Prostate gland (tissue), 2 donors: ENCODE results near the gene GZMA. TPM values are rescaled to one million over a fixed set of nuclear protein-coding genes. Genes with fewer than 3 reads are reported as not detected.

Experiments
- DNase-seq: peaks from one replicate; pipeline ENCODE4 v3.0.0-alpha.2; 2019; ENCODE audit warnings: low spot score
- H3K27ac ChIP-seq, 2 donors: fragments of 200-600 bp; sonication (generic); 2 replicates each; pipeline ENCODE4 v1.5.1; 2017 to 2019
- H3K27me3 ChIP-seq: fragments of 200-600 bp; sonication (generic); replicated peaks from 2 replicates; pipeline ENCODE4 v1.5.1; 2019; ENCODE audit not compliant: insufficient read depth
- H3K36me3 ChIP-seq, 2 donors: fragments of 200-600 bp; sonication (generic); 1 replicate in 1 of 2; 2 replicates in 1 of 2; pipeline versions ENCODE4 v1.5.1 to v1.8.1; 2017 to 2019
- H3K4me1 ChIP-seq: fragments of 200-600 bp; sonication (generic); replicated peaks from 2 replicates; pipeline ENCODE4 v1.5.1; 2019
- H3K4me3 ChIP-seq, 2 donors: fragments of 200-600 bp; sonication (generic); 2 replicates each; pipeline ENCODE4 v1.5.1; 2017 to 2019
- H3K9me3 ChIP-seq: fragments of 200-600 bp; sonication (generic); 2 replicates; pipeline ENCODE4 v1.5.1; 2017
- POLR2A ChIP-seq: fragments of 450-650 bp; IDR thresholded peaks from one replicate; pipeline ENCODE4 v1.6.1; 2016; ENCODE audit warnings: antibody characterized with exemption, mild to moderate bottlenecking
- POLR2AphosphoS5 ChIP-seq: sonication (generic); formaldehyde crosslinking; IDR thresholded peaks from one replicate; pipeline ENCODE4 v1.6.1; 2017; ENCODE audit warnings: antibody characterized with exemption
- WGBS: methylation state at CpG from one replicate; pipeline ENCODE4 v1.1.5; 2018; 5-methylcytosine and 5-hydroxymethylcytosine counted together
- intact Hi-C: fragments of 100-400 bp; cut with DNase I; formaldehyde crosslinking; loops from one replicate; pipeline ENCODE4 v1.14.2; 2022
- total RNA-seq, 2 donors: library from RNA; depleted of rRNA; stranded (reverse); fragments of >200 nt; gene quantifications; one replicate each; pipeline ENCODE4 v1.1.0, GENCODE V29; 2016
- TF ChIP-seq, protein P1 (sequence below), 4 experiments: fragments of 200-600 bp in 2 of 4; fragments of 450-650 bp in 2 of 4; sonication (generic) in 2 of 4; IDR thresholded peaks; 1 replicate in 3 of 4; 2 replicates in 1 of 4; pipeline ENCODE4 v1.5.1; 2016 to 2019; ENCODE audit warnings: antibody characterized with exemption in 4 of 4, mild to moderate bottlenecking in 2 of 4, moderate library complexity in 2 of 4

GZMA gene
- total RNA-seq, 2 donors from 2014 or later, result 0.36 TPM; not detected in 1

- DNase-seq, result no peak
- WGBS, result 90% methylated on average over 3 of the region's 3 CpGs
- intact Hi-C loops, result no loop called here
Measured at GRCh38 chr5:55064523-55064922, 37.9 kb upstream of the GZMA start.

DNA sequence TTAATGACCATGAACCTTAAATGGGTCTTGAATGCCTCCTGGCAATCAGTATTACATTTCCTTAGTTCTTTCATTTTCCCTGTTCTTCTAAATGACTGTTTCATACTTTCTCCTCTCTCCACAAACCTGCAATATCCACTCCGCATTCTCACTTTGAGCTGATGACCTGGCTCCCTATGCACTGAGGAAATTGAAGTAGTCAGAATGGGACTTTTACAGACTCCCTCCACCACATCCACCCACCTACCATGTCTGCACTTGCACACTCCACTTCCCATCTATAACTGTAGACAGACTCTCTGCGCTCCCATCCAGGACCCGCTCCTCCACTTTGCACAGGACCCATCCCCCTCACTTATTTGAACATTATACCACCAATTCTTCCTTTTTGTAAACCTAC is 36.2 kb upstream of the GZMA start:
- intact Hi-C loops, result no loop called here
- H3K36me3 ChIP-seq, result no peaks in the 10 kb centered on the region
- WGBS, result 94% methylated on average over 3 of the region's 3 CpGs

More at GRCh38 chr5:55064523-55064922, 37.9 kb upstream of the GZMA start:
- no peaks in the 10 kb centered on the region for H3K27me3 ChIP-seq
- no peaks in the 10 kb centered on the region for H3K36me3 ChIP-seq
- no peak overlapping the region for H3K4me3 ChIP-seq
- no peak overlapping the region for H3K27ac ChIP-seq
- no peaks in the 10 kb centered on the region for H3K4me1 ChIP-seq
- no peak for TF ChIP-seq POLR2A
- TF ChIP-seq, protein P1, sequence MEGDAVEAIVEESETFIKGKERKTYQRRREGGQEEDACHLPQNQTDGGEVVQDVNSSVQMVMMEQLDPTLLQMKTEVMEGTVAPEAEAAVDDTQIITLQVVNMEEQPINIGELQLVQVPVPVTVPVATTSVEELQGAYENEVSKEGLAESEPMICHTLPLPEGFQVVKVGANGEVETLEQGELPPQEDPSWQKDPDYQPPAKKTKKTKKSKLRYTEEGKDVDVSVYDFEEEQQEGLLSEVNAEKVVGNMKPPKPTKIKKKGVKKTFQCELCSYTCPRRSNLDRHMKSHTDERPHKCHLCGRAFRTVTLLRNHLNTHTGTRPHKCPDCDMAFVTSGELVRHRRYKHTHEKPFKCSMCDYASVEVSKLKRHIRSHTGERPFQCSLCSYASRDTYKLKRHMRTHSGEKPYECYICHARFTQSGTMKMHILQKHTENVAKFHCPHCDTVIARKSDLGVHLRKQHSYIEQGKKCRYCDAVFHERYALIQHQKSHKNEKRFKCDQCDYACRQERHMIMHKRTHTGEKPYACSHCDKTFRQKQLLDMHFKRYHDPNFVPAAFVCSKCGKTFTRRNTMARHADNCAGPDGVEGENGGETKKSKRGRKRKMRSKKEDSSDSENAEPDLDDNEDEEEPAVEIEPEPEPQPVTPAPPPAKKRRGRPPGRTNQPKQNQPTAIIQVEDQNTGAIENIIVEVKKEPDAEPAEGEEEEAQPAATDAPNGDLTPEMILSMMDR (IDR thresholded peaks at IDR 0.05), result no peak
- no peak for TF ChIP-seq POLR2AphosphoS5
- no peaks in the 10 kb centered on the region for H3K9me3 ChIP-seq

DNA sequence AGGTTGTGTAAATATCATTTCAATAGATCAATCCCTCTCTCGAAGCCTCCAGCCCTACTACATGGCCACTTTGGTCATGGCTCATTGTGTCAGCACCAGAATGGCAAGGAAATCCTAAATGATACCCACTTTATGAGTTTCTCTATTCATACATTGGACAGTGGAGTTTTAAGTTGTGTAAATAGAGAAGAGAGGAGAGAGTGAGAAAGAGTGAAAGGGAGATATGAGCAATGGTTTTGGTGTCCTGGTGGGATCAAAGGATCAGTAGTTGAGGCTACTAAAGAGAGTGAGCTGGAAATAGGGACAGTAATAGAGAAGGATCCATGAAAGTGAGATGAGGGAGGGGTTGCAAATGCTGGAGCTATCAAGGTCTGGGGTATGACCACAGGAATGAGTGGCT is 31.5 kb upstream of the GZMA start:
- WGBS, result 76% methylated on average over 1 of the region's 1 CpG
- H3K9me3 ChIP-seq, result no peaks in the 10 kb centered on the region
- intact Hi-C loops, result no loop called here
- no peaks in the 10 kb centered on the region for H3K36me3 ChIP-seq
- no peak overlapping the region for H3K4me3 ChIP-seq
- no peaks in the 10 kb centered on the region for H3K27me3 ChIP-seq
- DNase-seq, result no peak
- no peak for TF ChIP-seq POLR2AphosphoS5
- TF ChIP-seq, protein P1 (IDR thresholded peaks at IDR 0.05), result no peak
- no peak for TF ChIP-seq POLR2A
- H3K4me1 ChIP-seq, result no peaks in the 10 kb centered on the region
- H3K27ac ChIP-seq, result no peak overlapping the region

More for the DNA sequence above, 36.2 kb upstream of the GZMA start:
- Histone ChIP-seq H3K27me3 (no peaks in the 10 kb centered on the region), H3K4me3 (no peak overlapping the region), H3K9me3 (no peaks in the 10 kb centered on the region), H3K27ac (no peak overlapping the region), H3K4me1 (no peaks in the 10 kb centered on the region)
- DNase-seq, result no peak
- no peak for TF ChIP-seq POLR2AphosphoS5
- no peak for TF ChIP-seq POLR2A
- TF ChIP-seq, protein P1 (IDR thresholded peaks at IDR 0.05), result no peak

GRCh38 chr5:55071413-55071812 is 31.0 kb upstream of the GZMA start:
- Histone ChIP-seq H3K9me3 (no peaks in the 10 kb centered on the region), H3K27me3 (no peaks in the 10 kb centered on the region), H3K27ac (no peak overlapping the region), H3K4me3 (no peak overlapping the region), H3K36me3 (no peaks in the 10 kb centered on the region), H3K4me1 (no peaks in the 10 kb centered on the region)
- no peak for DNase-seq
- intact Hi-C loops, result no loop called here
- 92% methylated on average over 1 of the region's 1 CpG for WGBS
- TF ChIP-seq POLR2AphosphoS5 (no peak), POLR2A (no peak)
- TF ChIP-seq, protein P1 (IDR thresholded peaks at IDR 0.05), result no peak

DNA sequence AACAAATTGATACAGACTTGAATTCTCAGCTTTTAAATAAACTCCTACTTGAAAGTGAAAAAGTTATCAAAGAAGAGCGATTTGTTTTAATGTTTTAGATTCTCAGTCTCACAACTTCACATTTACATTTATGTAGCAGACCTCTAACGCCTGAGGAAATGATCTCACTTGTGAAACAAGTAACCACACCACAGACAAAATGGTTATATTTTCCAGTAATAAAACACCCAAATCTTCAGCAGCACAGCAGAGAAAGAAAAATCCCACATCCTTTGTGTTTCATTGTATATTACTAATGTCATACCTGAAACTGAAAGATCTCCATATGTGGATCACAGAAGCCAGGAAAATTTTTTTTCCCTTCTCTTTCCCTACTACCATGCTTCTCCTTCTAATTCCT is 29.8 kb upstream of the GZMA start:
- intact Hi-C loops, result no loop called here
- TF ChIP-seq, protein P1 (IDR thresholded peaks at IDR 0.05), result no peak
- TF ChIP-seq POLR2A (no peak), POLR2AphosphoS5 (no peak)
- no peaks in the 10 kb centered on the region for H3K36me3 ChIP-seq
- 62% methylated on average over 2 of the region's 2 CpGs for WGBS
- no peak overlapping the region for H3K4me3 ChIP-seq
- H3K27me3 ChIP-seq, result no peaks in the 10 kb centered on the region
- H3K9me3 ChIP-seq, result no peaks in the 10 kb centered on the region
- no peaks in the 10 kb centered on the region for H3K4me1 ChIP-seq
- H3K27ac ChIP-seq, result no peak overlapping the region
- no peak for DNase-seq
